Stimulated activated CD8-positive, alpha-beta memory T cell treated with anti-CD3 and anti-CD28 coated beads, Interleukin-2, amount 100 ng/mL, for 48 hours (primary cell): ENCODE results near the gene STRN3.
"Not testable (repeated sequence)": the region's sequence is repeated elsewhere in the genome, so short reads cannot be mapped to it uniquely, and the experiment has no call there.

ENCODE experiments used
- DNase-seq, 2 donors: peaks; one replicate each; pipeline ENCODE4 v3.0.0-alpha.2; 2020; ENCODE audit warnings: low read depth in 2 of 2

STRN3 gene

GRCh38 chr14:31037709-31038221 lies 11.6 kb upstream of the STRN3 start:
- no peak for DNase-seq

GRCh38 chr14:31036552-31036951 lies 10.4 kb upstream of the STRN3 start:
- no peak for DNase-seq

- no peak for DNase-seq
Observed at GRCh38 chr14:31030469-31030868, 4.3 kb upstream of the STRN3 start.

- DNase-seq, result no peak
Observed at GRCh38 chr14:31029016-31029970, 3.1 kb upstream of the STRN3 start.

GRCh38 chr14:31027847-31028246 lies 1.7 kb upstream of the STRN3 start:
- no peak for DNase-seq

GRCh38 chr14:31026450-31027235 lies 464 bp upstream of the STRN3 start:
- DNase-seq, result peak; percentile 83 to 87

- peak; percentile 14 to 38 for DNase-seq
Observed at GRCh38 chr14:31025367-31026076, 657 bp downstream of the STRN3 start, which contains the start of gene AP4S1. TSS of gene AP4S1 (plus strand) at chr14:31025649. CDS start at chr14:31066197, 40,548 bp downstream.

GRCh38 chr14:31024577-31025366 lies 1.4 kb downstream of the STRN3 start:
- no peak for DNase-seq

- no peak for DNase-seq
Observed at GRCh38 chr14:31024010-31024480, 2.1 kb downstream of the STRN3 start.

- no peak for DNase-seq
Observed at GRCh38 chr14:31022386-31022785, 3.8 kb downstream of the STRN3 start.

- DNase-seq, result no peak
Observed at GRCh38 chr14:31021576-31021949, 4.6 kb downstream of the STRN3 start.

GRCh38 chr14:31020834-31021575 lies 5.2 kb downstream of the STRN3 start:
- no peak for DNase-seq

GRCh38 chr14:31018057-31018645 lies 8.0 kb downstream of the STRN3 start:
- no peak for DNase-seq

- no peak for DNase-seq
Observed at GRCh38 chr14:31013841-31014240, 12.3 kb downstream of the STRN3 start.

GRCh38 chr14:31010935-31011334 lies 15.2 kb downstream of the STRN3 start:
- DNase-seq, result no peak

GRCh38 chr14:31009836-31010574 lies 16.2 kb downstream of the STRN3 start:
- no peak for DNase-seq

- no peak for DNase-seq
Observed at GRCh38 chr14:31006703-31007102, 19.5 kb downstream of the STRN3 start.

- DNase-seq, result not testable (repeated sequence)
Observed at GRCh38 chr14:31004007-31004406, 22.2 kb downstream of the STRN3 start.

GRCh38 chr14:31003284-31003683 lies 22.9 kb downstream of the STRN3 start:
- DNase-seq, result no peak
